Measurements from ENCODE around the gene LMLN.

GRCh38 chr3:197953325-197953724 lies 6.7 kb upstream of the LMLN start:
- TF ChIP-seq CTCF (IDR thresholded peaks at IDR 0.05): no peak
- TF ChIP-seq EP300 (IDR thresholded peaks at IDR 0.05): no peak

All from gastroesophageal sphincter (tissue), 3 donors.